Measurements from ENCODE around the gene ENOX1. TPM values are rescaled to one million over a fixed set of nuclear protein-coding genes. Genes with fewer than 3 reads are reported as not detected.
A peak's percentile ranks its signal among the peaks of the same experiment; 100 is the strongest.
"Not testable (repeated sequence)": the region's sequence is repeated elsewhere in the genome, so short reads cannot be mapped to it uniquely, and the experiment has no call there.

ENOX1 gene
- total RNA-seq, 1 donor, result 2.2 TPM

DNA sequence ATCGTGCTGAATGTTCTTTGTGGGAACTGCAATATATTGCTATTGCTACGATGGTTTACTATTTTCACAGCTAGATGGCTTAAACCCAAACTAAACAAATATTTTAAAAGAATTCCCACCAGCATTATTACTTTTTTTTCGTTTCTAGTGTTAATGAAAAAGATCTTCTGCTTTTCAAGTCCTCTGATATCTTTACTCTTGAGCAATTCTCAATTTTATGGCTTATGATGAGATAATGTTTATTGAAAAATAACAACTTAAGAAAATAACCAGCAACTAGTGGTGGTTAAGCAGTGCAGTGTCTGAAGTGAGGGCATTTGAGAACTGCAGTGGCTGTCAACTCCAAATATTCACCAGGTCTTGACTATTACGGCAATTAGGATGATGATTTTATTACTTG is 360.4 kb downstream of the ENOX1 start:
- TF ChIP-seq, protein P1, sequence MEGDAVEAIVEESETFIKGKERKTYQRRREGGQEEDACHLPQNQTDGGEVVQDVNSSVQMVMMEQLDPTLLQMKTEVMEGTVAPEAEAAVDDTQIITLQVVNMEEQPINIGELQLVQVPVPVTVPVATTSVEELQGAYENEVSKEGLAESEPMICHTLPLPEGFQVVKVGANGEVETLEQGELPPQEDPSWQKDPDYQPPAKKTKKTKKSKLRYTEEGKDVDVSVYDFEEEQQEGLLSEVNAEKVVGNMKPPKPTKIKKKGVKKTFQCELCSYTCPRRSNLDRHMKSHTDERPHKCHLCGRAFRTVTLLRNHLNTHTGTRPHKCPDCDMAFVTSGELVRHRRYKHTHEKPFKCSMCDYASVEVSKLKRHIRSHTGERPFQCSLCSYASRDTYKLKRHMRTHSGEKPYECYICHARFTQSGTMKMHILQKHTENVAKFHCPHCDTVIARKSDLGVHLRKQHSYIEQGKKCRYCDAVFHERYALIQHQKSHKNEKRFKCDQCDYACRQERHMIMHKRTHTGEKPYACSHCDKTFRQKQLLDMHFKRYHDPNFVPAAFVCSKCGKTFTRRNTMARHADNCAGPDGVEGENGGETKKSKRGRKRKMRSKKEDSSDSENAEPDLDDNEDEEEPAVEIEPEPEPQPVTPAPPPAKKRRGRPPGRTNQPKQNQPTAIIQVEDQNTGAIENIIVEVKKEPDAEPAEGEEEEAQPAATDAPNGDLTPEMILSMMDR (IDR thresholded peaks at IDR 0.05; ENCODE audit: insufficient read depth, low read depth, low read length), result no peak
- DNase-seq (ENCODE audit: low read depth), result peak; percentile 52
- no peak overlapping the region for H3K4me3 ChIP-seq (ENCODE audit: low read depth, low read length)

DNA sequence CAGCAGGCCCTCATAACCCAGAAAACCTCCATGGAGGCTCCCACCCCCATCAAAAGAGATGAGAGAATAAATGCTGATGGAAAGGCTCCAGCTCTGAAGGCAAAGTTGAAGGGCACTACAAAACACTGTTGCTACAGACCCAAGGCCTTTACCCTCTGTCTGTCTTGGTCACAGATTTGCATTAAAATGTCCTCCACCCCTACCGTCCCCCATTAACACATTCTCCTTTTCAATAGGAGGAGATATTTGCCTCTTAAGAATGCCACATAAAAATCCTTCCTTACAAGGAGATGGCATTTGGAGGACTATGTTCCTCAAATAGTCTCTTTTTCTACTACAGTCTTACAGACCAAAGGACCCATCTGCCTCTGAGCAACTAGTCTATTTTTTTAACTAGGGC is 361.5 kb downstream of the ENOX1 start:
- no peak overlapping the region for H3K4me3 ChIP-seq (ENCODE audit: low read depth, low read length)
- no peak for DNase-seq (ENCODE audit: low read depth)
- TF ChIP-seq, protein P1 (IDR thresholded peaks at IDR 0.05; ENCODE audit: insufficient read depth, low read depth, low read length), result no peak

DNA sequence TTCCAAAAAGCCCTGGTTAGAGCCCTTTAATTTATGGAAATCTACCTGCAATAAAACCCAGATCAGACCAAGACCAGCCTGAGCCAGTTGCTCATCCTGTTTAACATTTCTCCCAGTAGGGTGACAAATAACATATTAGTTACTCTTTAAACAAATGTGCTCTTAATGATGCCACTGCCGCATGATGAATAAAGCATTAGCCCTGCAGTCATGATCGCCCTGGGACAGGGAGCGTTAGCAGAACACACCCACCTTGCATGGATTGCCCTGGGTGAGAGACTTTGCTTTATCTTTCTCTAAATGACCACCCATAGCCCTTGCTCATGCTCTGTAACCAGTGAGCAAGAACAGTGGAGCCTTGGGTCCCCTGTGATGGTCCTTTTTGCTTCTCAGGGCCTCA is 362.4 kb downstream of the ENOX1 start:
- DNase-seq (ENCODE audit: low read depth), result no peak
- TF ChIP-seq, protein P1 (IDR thresholded peaks at IDR 0.05; ENCODE audit: insufficient read depth, low read depth, low read length), result no peak
- no peak overlapping the region for H3K4me3 ChIP-seq (ENCODE audit: low read depth, low read length)

DNA sequence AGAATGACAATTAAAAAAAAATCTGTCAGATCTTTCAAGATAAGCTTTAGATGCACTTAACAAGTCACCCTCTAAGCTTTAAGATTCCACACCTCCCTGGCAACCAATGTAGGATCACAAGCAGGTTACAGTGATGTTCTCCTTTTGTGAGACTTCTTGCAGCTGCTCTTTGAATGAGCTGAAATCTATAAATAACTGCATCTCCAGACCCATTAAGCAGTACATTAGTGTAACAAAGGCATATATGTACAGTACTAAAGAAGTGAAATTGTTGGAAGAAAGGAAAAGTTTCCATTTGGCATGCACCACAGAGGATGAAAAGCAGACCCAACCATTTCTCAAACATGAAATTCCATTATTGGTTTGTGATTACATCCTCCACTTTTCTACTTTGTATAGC is 364.7 kb downstream of the ENOX1 start:
- no peak for DNase-seq (ENCODE audit: low read depth)
- TF ChIP-seq, protein P1 (IDR thresholded peaks at IDR 0.05; ENCODE audit: insufficient read depth, low read depth, low read length), result no peak

DNA sequence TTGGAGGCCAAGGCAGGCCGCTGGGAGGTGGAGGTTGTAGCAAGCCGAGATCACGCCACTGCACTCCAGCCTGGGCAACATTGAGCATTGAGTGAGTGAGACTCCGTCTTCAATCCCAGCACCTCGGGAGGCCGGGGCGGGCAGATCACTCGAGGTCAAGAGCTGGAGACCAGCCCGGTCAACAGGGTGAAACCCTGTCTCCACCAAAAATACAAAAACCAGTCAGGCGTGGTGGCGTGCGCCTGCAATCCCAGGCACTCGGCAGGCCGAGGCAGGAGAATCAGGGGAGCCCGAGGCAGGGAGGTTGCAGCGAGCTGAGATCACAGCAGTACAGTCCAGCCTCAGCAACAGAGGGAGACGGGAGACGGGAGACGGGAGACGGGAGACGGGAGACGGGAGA is 369.9 kb downstream of the ENOX1 start:
- not testable (repeated sequence) for H3K4me3 ChIP-seq (ENCODE audit: low read depth, low read length); DNase-seq (ENCODE audit: low read depth)

More for the DNA sequence above, 364.7 kb downstream of the ENOX1 start:
- H3K4me3 ChIP-seq (ENCODE audit: low read depth, low read length), result no peak overlapping the region

DNA sequence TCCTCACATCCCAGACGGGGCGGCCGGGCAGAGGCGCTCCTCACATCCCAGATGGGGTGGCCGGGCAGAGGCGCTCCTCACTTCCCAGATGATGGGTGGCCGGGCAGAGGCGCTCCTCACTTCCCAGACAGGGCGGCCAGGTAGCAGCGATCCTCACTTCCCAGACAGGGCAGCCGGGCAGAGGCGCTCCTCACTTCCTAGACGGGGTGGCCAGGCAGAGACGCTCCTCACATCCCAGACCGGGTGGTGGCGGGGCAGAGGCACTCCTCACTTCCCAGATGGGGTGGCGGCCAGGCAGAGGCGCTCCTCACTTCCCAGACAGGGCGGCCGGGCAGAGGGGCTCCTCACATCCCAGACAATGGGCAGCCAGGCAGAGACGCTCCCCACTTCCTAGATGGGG is 370.4 kb downstream of the ENOX1 start:
- DNase-seq (ENCODE audit: low read depth); H3K4me3 ChIP-seq (ENCODE audit: low read depth, low read length): not testable (repeated sequence)

DNA sequence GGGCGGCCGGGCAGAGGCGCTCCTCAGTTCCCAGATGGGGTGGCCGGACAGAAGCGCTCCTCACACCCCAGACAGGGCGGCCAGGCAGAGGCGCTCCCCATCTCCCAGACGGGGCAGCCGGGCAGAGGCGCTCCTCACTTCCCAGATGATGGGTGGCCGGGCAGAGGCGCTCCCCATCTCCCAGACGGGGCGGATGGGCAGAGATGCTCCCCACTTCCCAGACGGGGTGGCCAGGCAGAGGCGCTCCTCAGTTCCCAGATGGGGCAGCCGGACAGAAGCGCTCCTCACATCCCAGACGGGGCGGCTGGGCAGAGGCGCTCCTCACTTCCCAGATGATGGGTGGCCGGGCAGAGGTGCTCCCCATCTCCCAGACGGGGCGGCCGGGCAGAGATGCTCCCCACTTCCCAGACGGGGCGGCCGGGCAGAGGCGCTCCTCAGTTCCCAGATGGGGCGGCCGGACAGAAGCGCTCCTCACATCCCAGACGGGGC is 370.8 kb downstream of the ENOX1 start:
- not testable (repeated sequence) for DNase-seq (ENCODE audit: low read depth)

DNA sequence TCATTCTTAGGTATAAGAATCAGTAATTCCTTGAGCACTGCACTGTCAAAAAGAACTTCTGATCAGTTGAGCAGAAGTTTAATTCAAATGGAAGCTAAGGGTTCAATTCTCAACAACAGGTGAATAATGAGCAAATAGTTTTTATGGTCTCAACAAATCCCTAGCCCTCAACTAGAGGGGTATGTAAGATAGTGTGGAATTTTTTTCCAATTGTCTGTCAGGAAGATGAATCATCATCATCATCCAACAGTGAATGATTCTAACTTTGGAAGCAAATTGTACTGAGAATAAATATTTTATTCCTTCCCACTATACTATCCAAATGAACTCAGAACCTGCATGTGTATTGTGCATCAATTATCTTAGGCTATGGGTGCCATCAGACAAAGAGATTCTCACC is 372.7 kb downstream of the ENOX1 start:
- TF ChIP-seq, protein P1 (IDR thresholded peaks at IDR 0.05; ENCODE audit: insufficient read depth, low read depth, low read length), result no peak
- no peak overlapping the region for H3K4me3 ChIP-seq (ENCODE audit: low read depth, low read length)
- no peak for DNase-seq (ENCODE audit: low read depth)

More for the DNA sequence above, 370.8 kb downstream of the ENOX1 start:
- H3K4me3 ChIP-seq (ENCODE audit: low read depth, low read length), result not testable (repeated sequence)

DNA sequence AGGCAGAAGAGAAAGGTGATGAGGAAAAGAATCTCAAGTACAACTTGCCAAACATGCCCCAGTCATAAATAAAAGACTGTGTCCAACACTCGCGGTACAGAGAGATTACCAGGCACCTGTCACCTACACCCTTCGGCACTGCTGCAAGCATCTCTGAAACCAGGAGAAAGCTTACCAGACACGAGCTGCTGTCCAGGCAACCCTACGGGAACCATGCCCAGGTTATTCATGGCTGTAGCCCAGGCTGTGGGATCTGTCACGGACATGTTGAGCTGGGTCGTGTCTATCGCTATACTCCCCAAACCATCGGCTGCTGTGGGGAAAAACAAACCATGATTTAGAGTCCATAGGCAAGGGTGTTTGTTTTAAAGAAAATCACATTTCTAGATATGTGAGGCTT is 375.0 kb downstream of the ENOX1 start:
- DNase-seq (ENCODE audit: low read depth), result peak; percentile 14
- H3K4me3 ChIP-seq (ENCODE audit: low read depth, low read length), result no peak overlapping the region
- TF ChIP-seq, protein P1 (IDR thresholded peaks at IDR 0.05; ENCODE audit: insufficient read depth, low read depth, low read length), result no peak
